Measurements from ENCODE around the gene C17orf75.

- no peak for TF ChIP-seq CTCF (conservative IDR thresholded peaks at IDR 0.05)
- no peak for TF ChIP-seq ZFX (IDR thresholded peaks at IDR 0.05)
These were observed 56.7 kb downstream of the C17orf75 start for GRCh38 chr17:32285306-32285705.
